Lung microvascular endothelial cell (primary cell): Measurements from ENCODE around the gene S1PR4. TPM values are rescaled to one million over a fixed set of nuclear protein-coding genes. Genes with fewer than 3 reads are reported as not detected.
A peak's percentile ranks its signal among the peaks of the same experiment; 100 is the strongest.

ENCODE experiments used
- DNase-seq, 2 donors: peaks; one replicate each; pipeline versions ENCODE4 v3.0.0 to v3.0.0-alpha.2; 2010; ENCODE audit warnings: low read depth in 2 of 2
- total RNA-seq: library from RNA; depleted of rRNA; stranded (reverse); fragments of >200 nt; gene quantifications from 2 replicates; pipeline ENCODE4 v1.2.1, GENCODE V29; 2014

The S1PR4 gene
- total RNA-seq, result under 0.01 and 0.44 TPM in 2 replicates

- DNase-seq, result no peak
Observed at GRCh38 chr19:3178377-3178972, at the start of gene S1PR4. Gene S1PR4 (plus strand): TSS chr19:3178769. CDS start chr19:3178793, 24 bp downstream.

GRCh38 chr19:3129112-3129511 is 49.5 kb upstream of the S1PR4 start:
- peak; percentile 81 to 87 for DNase-seq

GRCh38 chr19:3131168-3131567 is 47.4 kb upstream of the S1PR4 start:
- DNase-seq, result no peak

GRCh38 chr19:3132971-3133792 is 45.4 kb upstream of the S1PR4 start:
- DNase-seq, result peak in 1 of 2 donors; percentile 41

- DNase-seq, result no peak
Observed at GRCh38 chr19:3133793-3134116, 44.8 kb upstream of the S1PR4 start.

- no peak for DNase-seq
Observed at GRCh38 chr19:3135961-3136683, 42.4 kb upstream of the S1PR4 start, which contains the start of gene GNA15. Gene GNA15 (plus strand): TSS chr19:3136033. CDS start chr19:3136451, 418 bp downstream.

- no peak for DNase-seq
Observed at GRCh38 chr19:3136684-3137055, 41.9 kb upstream of the S1PR4 start.

- DNase-seq, result peak in 1 of 2 donors; percentile 16
Observed at GRCh38 chr19:3137119-3137518, 41.5 kb upstream of the S1PR4 start.

GRCh38 chr19:3138268-3138667 is 40.3 kb upstream of the S1PR4 start:
- DNase-seq, result no peak

- no peak for DNase-seq
Observed at GRCh38 chr19:3140667-3141038, 37.9 kb upstream of the S1PR4 start.

- DNase-seq, result peak; percentile 90 to 94
Observed at GRCh38 chr19:3142292-3142670, 36.3 kb upstream of the S1PR4 start.

- no peak for DNase-seq
Observed at GRCh38 chr19:3142781-3143337, 35.7 kb upstream of the S1PR4 start.

- DNase-seq, result no peak
Observed at GRCh38 chr19:3145909-3146676, 32.5 kb upstream of the S1PR4 start.

GRCh38 chr19:3146677-3147100 is 31.9 kb upstream of the S1PR4 start:
- peak in 1 of 2 donors; percentile 47 for DNase-seq

GRCh38 chr19:3148503-3148902 is 30.1 kb upstream of the S1PR4 start:
- no peak for DNase-seq

GRCh38 chr19:3149089-3149488 is 29.5 kb upstream of the S1PR4 start:
- DNase-seq, result no peak

- no peak for DNase-seq
Observed at GRCh38 chr19:3149526-3150505, 28.8 kb upstream of the S1PR4 start.

GRCh38 chr19:3150739-3151329 is 27.7 kb upstream of the S1PR4 start:
- DNase-seq, result no peak

- peak; percentile 46 to 70 for DNase-seq
Observed at GRCh38 chr19:3151563-3152418, 26.8 kb upstream of the S1PR4 start.
